ENCODE measurements around the gene COL5A2.

COL5A2 gene

DNA sequence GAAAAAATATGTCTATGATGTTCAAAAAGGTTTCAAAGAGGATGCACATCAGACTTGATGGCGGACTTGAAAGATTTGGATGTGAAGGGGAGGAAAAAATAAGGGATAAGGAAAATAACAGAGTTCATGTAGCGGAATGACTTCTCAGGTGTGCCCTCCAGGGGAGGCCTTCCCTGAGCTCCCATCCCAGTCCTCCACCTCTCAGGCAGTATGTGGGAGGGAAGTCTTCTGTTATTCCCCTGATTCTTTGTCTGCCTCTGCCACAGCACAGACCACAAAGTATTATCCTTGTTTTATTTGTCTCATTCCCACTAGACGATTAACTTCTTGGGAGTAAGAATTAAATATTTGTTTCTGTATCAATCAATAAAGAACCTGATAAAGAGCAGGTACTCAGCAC is 17.7 kb downstream of the COL5A2 start:
- Histone ChIP-seq H3K79me2 (ENCODE audit: insufficient read depth, low read depth) (no peaks in the 10 kb centered on the region), H2AFZ (ENCODE audit: low read depth) (no peak overlapping the region), H3K36me3 (ENCODE audit: insufficient read depth) (no peaks in the 10 kb centered on the region), H3K4me2 (no peak overlapping the region), H4K20me1 (ENCODE audit: insufficient read depth) (no peaks in the 10 kb centered on the region), H3K27ac (no peak overlapping the region), H3K4me3 (IDR thresholded peaks at IDR 0.05; ENCODE audit: insufficient read depth, low read depth, low read length) (no peak overlapping the region), H3K4me1 (ENCODE audit: low read depth, poor library complexity, severe bottlenecking) (no peaks in the 10 kb centered on the region), H3K27me3 (ENCODE audit: insufficient read depth, low read depth) (no peaks in the 10 kb centered on the region), H3K9ac (no peak overlapping the region)
- TF ChIP-seq, protein P1, sequence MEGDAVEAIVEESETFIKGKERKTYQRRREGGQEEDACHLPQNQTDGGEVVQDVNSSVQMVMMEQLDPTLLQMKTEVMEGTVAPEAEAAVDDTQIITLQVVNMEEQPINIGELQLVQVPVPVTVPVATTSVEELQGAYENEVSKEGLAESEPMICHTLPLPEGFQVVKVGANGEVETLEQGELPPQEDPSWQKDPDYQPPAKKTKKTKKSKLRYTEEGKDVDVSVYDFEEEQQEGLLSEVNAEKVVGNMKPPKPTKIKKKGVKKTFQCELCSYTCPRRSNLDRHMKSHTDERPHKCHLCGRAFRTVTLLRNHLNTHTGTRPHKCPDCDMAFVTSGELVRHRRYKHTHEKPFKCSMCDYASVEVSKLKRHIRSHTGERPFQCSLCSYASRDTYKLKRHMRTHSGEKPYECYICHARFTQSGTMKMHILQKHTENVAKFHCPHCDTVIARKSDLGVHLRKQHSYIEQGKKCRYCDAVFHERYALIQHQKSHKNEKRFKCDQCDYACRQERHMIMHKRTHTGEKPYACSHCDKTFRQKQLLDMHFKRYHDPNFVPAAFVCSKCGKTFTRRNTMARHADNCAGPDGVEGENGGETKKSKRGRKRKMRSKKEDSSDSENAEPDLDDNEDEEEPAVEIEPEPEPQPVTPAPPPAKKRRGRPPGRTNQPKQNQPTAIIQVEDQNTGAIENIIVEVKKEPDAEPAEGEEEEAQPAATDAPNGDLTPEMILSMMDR (conservative IDR thresholded peaks at IDR 0.05; ENCODE audit: low read depth, low read length), result no peak

- no peak overlapping the region for H2AFZ ChIP-seq (ENCODE audit: low read depth)
- no peaks in the 10 kb centered on the region for H3K4me1 ChIP-seq (ENCODE audit: low read depth, poor library complexity, severe bottlenecking)
- no peak overlapping the region for H3K4me2 ChIP-seq
- no peaks in the 10 kb centered on the region for H3K36me3 ChIP-seq (ENCODE audit: insufficient read depth)
- H3K4me3 ChIP-seq (IDR thresholded peaks at IDR 0.05; ENCODE audit: insufficient read depth, low read depth, low read length), result no peak overlapping the region
- H4K20me1 ChIP-seq (ENCODE audit: insufficient read depth), result no peaks in the 10 kb centered on the region
- no peaks in the 10 kb centered on the region for H3K27me3 ChIP-seq (ENCODE audit: insufficient read depth, low read depth)
- no peak overlapping the region for H3K27ac ChIP-seq
- H3K9ac ChIP-seq, result no peak overlapping the region
- TF ChIP-seq, protein P1 (conservative IDR thresholded peaks at IDR 0.05; ENCODE audit: low read depth, low read length), result no peak
- H3K79me2 ChIP-seq (ENCODE audit: insufficient read depth, low read depth), result no peaks in the 10 kb centered on the region
Measured at GRCh38 chr2:189159717-189160116, 19.8 kb downstream of the COL5A2 start.

GRCh38 chr2:189159273-189159672 is 20.3 kb downstream of the COL5A2 start:
- no peak overlapping the region for H3K27ac ChIP-seq
- no peak overlapping the region for H3K4me3 ChIP-seq (IDR thresholded peaks at IDR 0.05; ENCODE audit: insufficient read depth, low read depth, low read length)
- no peaks in the 10 kb centered on the region for H3K27me3 ChIP-seq (ENCODE audit: insufficient read depth, low read depth)
- no peaks in the 10 kb centered on the region for H3K36me3 ChIP-seq (ENCODE audit: insufficient read depth)
- no peaks in the 10 kb centered on the region for H3K79me2 ChIP-seq (ENCODE audit: insufficient read depth, low read depth)
- H3K4me2 ChIP-seq, result no peak overlapping the region
- no peak overlapping the region for H3K9ac ChIP-seq
- TF ChIP-seq, protein P1 (conservative IDR thresholded peaks at IDR 0.05; ENCODE audit: low read depth, low read length), result no peak
- H3K4me1 ChIP-seq (ENCODE audit: low read depth, poor library complexity, severe bottlenecking), result no peaks in the 10 kb centered on the region
- H2AFZ ChIP-seq (ENCODE audit: low read depth), result no peak overlapping the region
- H4K20me1 ChIP-seq (ENCODE audit: insufficient read depth), result no peaks in the 10 kb centered on the region

GRCh38 chr2:189157939-189158338 is 21.6 kb downstream of the COL5A2 start:
- no peak overlapping the region for H3K4me3 ChIP-seq (IDR thresholded peaks at IDR 0.05; ENCODE audit: insufficient read depth, low read depth, low read length)
- H3K9ac ChIP-seq, result no peak overlapping the region
- H4K20me1 ChIP-seq (ENCODE audit: insufficient read depth), result no peaks in the 10 kb centered on the region
- H3K36me3 ChIP-seq (ENCODE audit: insufficient read depth), result no peaks in the 10 kb centered on the region
- TF ChIP-seq, protein P1 (conservative IDR thresholded peaks at IDR 0.05; ENCODE audit: low read depth, low read length), result no peak
- H2AFZ ChIP-seq (ENCODE audit: low read depth), result no peak overlapping the region
- no peaks in the 10 kb centered on the region for H3K27me3 ChIP-seq (ENCODE audit: insufficient read depth, low read depth)
- no peaks in the 10 kb centered on the region for H3K79me2 ChIP-seq (ENCODE audit: insufficient read depth, low read depth)
- no peak overlapping the region for H3K27ac ChIP-seq
- no peaks in the 10 kb centered on the region for H3K4me1 ChIP-seq (ENCODE audit: low read depth, poor library complexity, severe bottlenecking)
- no peak overlapping the region for H3K4me2 ChIP-seq

Measured in KMS-11 (cell line).